Peyer's patch (tissue), 4 donors: ENCODE data around the gene EGR4.

ENCODE experiments used
- POLR2A ChIP-seq, 2 donors: fragments of 450-650 bp; IDR thresholded peaks; one replicate each; pipeline ENCODE4 v1.5.1; 2017; ENCODE audit warnings: antibody characterized with exemption in 2 of 2, mild to moderate bottlenecking in 2 of 2, moderate library complexity in 2 of 2
- TF ChIP-seq, protein P1 (sequence below), 6 experiments: fragments of 450-650 bp in 4 of 6; fragments of 200-600 bp in 2 of 6; sonication (generic) in 1 of 6; IDR thresholded peaks; one replicate each; pipeline ENCODE4 v1.5.1; 2017 to 2019; ENCODE audit warnings: antibody characterized with exemption in 6 of 6, mild to moderate bottlenecking in 3 of 6, moderate library complexity in 1 of 6

DNA sequence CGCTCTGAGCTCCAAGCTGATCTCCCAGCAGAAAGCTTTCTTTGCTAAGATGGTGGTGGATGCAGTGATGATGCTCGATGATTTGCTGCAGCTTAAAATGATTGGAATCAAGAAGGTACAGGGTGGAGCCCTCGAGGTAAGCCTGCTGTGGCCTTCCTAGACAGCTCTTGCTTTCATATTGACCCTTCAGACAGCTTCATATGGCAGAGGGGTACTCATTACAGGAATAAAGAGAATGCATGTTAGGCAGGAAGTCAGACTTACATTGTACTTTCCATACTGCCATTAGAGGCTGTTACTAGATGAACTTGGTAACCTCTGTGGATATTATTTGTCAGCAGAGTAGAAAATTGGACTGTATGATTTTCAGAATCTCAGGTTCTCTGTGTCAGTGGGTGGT lies 48.8 kb downstream of the EGR4 start:
- no peak for TF ChIP-seq POLR2A (IDR thresholded peaks at IDR 0.05)
- TF ChIP-seq, protein P1, sequence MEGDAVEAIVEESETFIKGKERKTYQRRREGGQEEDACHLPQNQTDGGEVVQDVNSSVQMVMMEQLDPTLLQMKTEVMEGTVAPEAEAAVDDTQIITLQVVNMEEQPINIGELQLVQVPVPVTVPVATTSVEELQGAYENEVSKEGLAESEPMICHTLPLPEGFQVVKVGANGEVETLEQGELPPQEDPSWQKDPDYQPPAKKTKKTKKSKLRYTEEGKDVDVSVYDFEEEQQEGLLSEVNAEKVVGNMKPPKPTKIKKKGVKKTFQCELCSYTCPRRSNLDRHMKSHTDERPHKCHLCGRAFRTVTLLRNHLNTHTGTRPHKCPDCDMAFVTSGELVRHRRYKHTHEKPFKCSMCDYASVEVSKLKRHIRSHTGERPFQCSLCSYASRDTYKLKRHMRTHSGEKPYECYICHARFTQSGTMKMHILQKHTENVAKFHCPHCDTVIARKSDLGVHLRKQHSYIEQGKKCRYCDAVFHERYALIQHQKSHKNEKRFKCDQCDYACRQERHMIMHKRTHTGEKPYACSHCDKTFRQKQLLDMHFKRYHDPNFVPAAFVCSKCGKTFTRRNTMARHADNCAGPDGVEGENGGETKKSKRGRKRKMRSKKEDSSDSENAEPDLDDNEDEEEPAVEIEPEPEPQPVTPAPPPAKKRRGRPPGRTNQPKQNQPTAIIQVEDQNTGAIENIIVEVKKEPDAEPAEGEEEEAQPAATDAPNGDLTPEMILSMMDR (IDR thresholded peaks at IDR 0.05), result no peak
